ENCODE data around the gene ANKRD6. TPM values are rescaled to one million over a fixed set of nuclear protein-coding genes. Genes with fewer than 3 reads are reported as not detected.

The ANKRD6 gene
- polyA plus RNA-seq, 1 donor: 9.8 TPM

GRCh38 chr6:89528866-89529265 is 95.9 kb downstream of the ANKRD6 start:
- Histone ChIP-seq H3K9me3 (ENCODE audit: control insufficient read depth, low read depth, low read length) (no peaks in the 10 kb centered on the region), H3K4me3 (ENCODE audit: low read length) (no peak overlapping the region), H3K36me3 (ENCODE audit: control insufficient read depth, insufficient read depth, low read length) (no peaks in the 10 kb centered on the region), H3K4me1 (ENCODE audit: control insufficient read depth, insufficient read depth, low read length) (no peaks in the 10 kb centered on the region), H3K27ac (ENCODE audit: low read length) (no peak overlapping the region), H3K27me3 (ENCODE audit: control insufficient read depth, insufficient read depth, low read length) (no peaks in the 10 kb centered on the region)
- DNase-seq: no peak

GRCh38 chr6:89530982-89531381 is 98.0 kb downstream of the ANKRD6 start:
- no peaks in the 10 kb centered on the region for H3K36me3 ChIP-seq (ENCODE audit: control insufficient read depth, insufficient read depth, low read length)
- H3K4me3 ChIP-seq (ENCODE audit: low read length): no peak overlapping the region
- no peaks in the 10 kb centered on the region for H3K9me3 ChIP-seq (ENCODE audit: control insufficient read depth, low read depth, low read length)
- no peak overlapping the region for H3K27ac ChIP-seq (ENCODE audit: low read length)
- no peaks in the 10 kb centered on the region for H3K4me1 ChIP-seq (ENCODE audit: control insufficient read depth, insufficient read depth, low read length)
- DNase-seq: no peak
- H3K27me3 ChIP-seq (ENCODE audit: control insufficient read depth, insufficient read depth, low read length): no peaks in the 10 kb centered on the region
- WGBS (ENCODE audit: insufficient coverage, low lambda C conversion rate): 82% methylated on average over 3 of the region's 11 CpGs

GRCh38 chr6:89536231-89536630 is 103.3 kb downstream of the ANKRD6 start:
- Histone ChIP-seq H3K4me3 (ENCODE audit: low read length) (no peak overlapping the region), H3K36me3 (ENCODE audit: control insufficient read depth, insufficient read depth, low read length) (no peaks in the 10 kb centered on the region), H3K27ac (ENCODE audit: low read length) (no peak overlapping the region), H3K4me1 (ENCODE audit: control insufficient read depth, insufficient read depth, low read length) (no peaks in the 10 kb centered on the region), H3K27me3 (ENCODE audit: control insufficient read depth, insufficient read depth, low read length) (no peaks in the 10 kb centered on the region), H3K9me3 (ENCODE audit: control insufficient read depth, low read depth, low read length) (no peaks in the 10 kb centered on the region)
- no peak for DNase-seq
- WGBS (ENCODE audit: insufficient coverage, low lambda C conversion rate): no CpG with 5 or more reads among the region's 5 CpGs

GRCh38 chr6:89539779-89540178 is 106.8 kb downstream of the ANKRD6 start:
- no peaks in the 10 kb centered on the region for H3K9me3 ChIP-seq (ENCODE audit: control insufficient read depth, low read depth, low read length)
- H3K27me3 ChIP-seq (ENCODE audit: control insufficient read depth, insufficient read depth, low read length): no peaks in the 10 kb centered on the region
- H3K27ac ChIP-seq (ENCODE audit: low read length): no peak overlapping the region
- DNase-seq: no peak
- no peaks in the 10 kb centered on the region for H3K4me1 ChIP-seq (ENCODE audit: control insufficient read depth, insufficient read depth, low read length)
- no peak overlapping the region for H3K4me3 ChIP-seq (ENCODE audit: low read length)
- no peaks in the 10 kb centered on the region for H3K36me3 ChIP-seq (ENCODE audit: control insufficient read depth, insufficient read depth, low read length)
- 100% methylated on average over 1 of the region's 2 CpGs for WGBS (ENCODE audit: insufficient coverage, low lambda C conversion rate)

- Histone ChIP-seq H3K36me3 (ENCODE audit: control insufficient read depth, insufficient read depth, low read length) (no peaks in the 10 kb centered on the region), H3K4me3 (ENCODE audit: low read length) (no peak overlapping the region), H3K9me3 (ENCODE audit: control insufficient read depth, low read depth, low read length) (no peaks in the 10 kb centered on the region), H3K4me1 (ENCODE audit: control insufficient read depth, insufficient read depth, low read length) (no peaks in the 10 kb centered on the region), H3K27ac (ENCODE audit: low read length) (no peak overlapping the region), H3K27me3 (ENCODE audit: control insufficient read depth, insufficient read depth, low read length) (no peaks in the 10 kb centered on the region)
- no CpG with 5 or more reads among the region's 12 CpGs for WGBS (ENCODE audit: insufficient coverage, low lambda C conversion rate)
- no peak for DNase-seq
Observed at GRCh38 chr6:89542081-89542857, 109.3 kb downstream of the ANKRD6 start.

GRCh38 chr6:89542866-89543265 is 109.9 kb downstream of the ANKRD6 start:
- H3K27me3 ChIP-seq (ENCODE audit: control insufficient read depth, insufficient read depth, low read length): no peaks in the 10 kb centered on the region
- H3K4me3 ChIP-seq (ENCODE audit: low read length): no peak overlapping the region
- no peaks in the 10 kb centered on the region for H3K9me3 ChIP-seq (ENCODE audit: control insufficient read depth, low read depth, low read length)
- no peak for DNase-seq
- H3K4me1 ChIP-seq (ENCODE audit: control insufficient read depth, insufficient read depth, low read length): no peaks in the 10 kb centered on the region
- no peak overlapping the region for H3K27ac ChIP-seq (ENCODE audit: low read length)
- no CpG with 5 or more reads among the region's 3 CpGs for WGBS (ENCODE audit: insufficient coverage, low lambda C conversion rate)
- no peaks in the 10 kb centered on the region for H3K36me3 ChIP-seq (ENCODE audit: control insufficient read depth, insufficient read depth, low read length)

- no peak overlapping the region for H3K27ac ChIP-seq (ENCODE audit: low read length)
- H3K9me3 ChIP-seq (ENCODE audit: control insufficient read depth, low read depth, low read length): no peaks in the 10 kb centered on the region
- no peak for DNase-seq
Observed at GRCh38 chr6:89547281-89547680, 114.3 kb downstream of the ANKRD6 start.

GRCh38 chr6:89553431-89553830 is 120.5 kb downstream of the ANKRD6 start:
- H3K36me3 ChIP-seq (ENCODE audit: control insufficient read depth, insufficient read depth, low read length): no peaks in the 10 kb centered on the region
- no peak for DNase-seq
- no peak overlapping the region for H3K4me3 ChIP-seq (ENCODE audit: low read length)
- no peaks in the 10 kb centered on the region for H3K27me3 ChIP-seq (ENCODE audit: control insufficient read depth, insufficient read depth, low read length)
- H3K9me3 ChIP-seq (ENCODE audit: control insufficient read depth, low read depth, low read length): no peaks in the 10 kb centered on the region
- H3K4me1 ChIP-seq (ENCODE audit: control insufficient read depth, insufficient read depth, low read length): no peaks in the 10 kb centered on the region
- no CpG with 5 or more reads among the region's 5 CpGs for WGBS (ENCODE audit: insufficient coverage, low lambda C conversion rate)
- no peak overlapping the region for H3K27ac ChIP-seq (ENCODE audit: low read length)

More at GRCh38 chr6:89547281-89547680, 114.3 kb downstream of the ANKRD6 start:
- Histone ChIP-seq H3K36me3 (ENCODE audit: control insufficient read depth, insufficient read depth, low read length) (no peaks in the 10 kb centered on the region), H3K4me3 (ENCODE audit: low read length) (no peak overlapping the region), H3K27me3 (ENCODE audit: control insufficient read depth, insufficient read depth, low read length) (no peaks in the 10 kb centered on the region), H3K4me1 (ENCODE audit: control insufficient read depth, insufficient read depth, low read length) (no peaks in the 10 kb centered on the region)
- no CpG with 5 or more reads among the region's 5 CpGs for WGBS (ENCODE audit: insufficient coverage, low lambda C conversion rate)

GRCh38 chr6:89554106-89554505 is 121.2 kb downstream of the ANKRD6 start:
- no peaks in the 10 kb centered on the region for H3K4me1 ChIP-seq (ENCODE audit: control insufficient read depth, insufficient read depth, low read length)
- H3K36me3 ChIP-seq (ENCODE audit: control insufficient read depth, insufficient read depth, low read length): no peaks in the 10 kb centered on the region
- H3K9me3 ChIP-seq (ENCODE audit: control insufficient read depth, low read depth, low read length): no peaks in the 10 kb centered on the region
- H3K27ac ChIP-seq (ENCODE audit: low read length): no peak overlapping the region
- H3K4me3 ChIP-seq (ENCODE audit: low read length): no peak overlapping the region
- no peaks in the 10 kb centered on the region for H3K27me3 ChIP-seq (ENCODE audit: control insufficient read depth, insufficient read depth, low read length)
- DNase-seq: no peak
- WGBS (ENCODE audit: insufficient coverage, low lambda C conversion rate): no CpG with 5 or more reads among the region's 5 CpGs

GRCh38 chr6:89555031-89555430 is 122.1 kb downstream of the ANKRD6 start:
- H3K4me1 ChIP-seq (ENCODE audit: control insufficient read depth, insufficient read depth, low read length): no peaks in the 10 kb centered on the region
- no CpG with 5 or more reads among the region's 4 CpGs for WGBS (ENCODE audit: insufficient coverage, low lambda C conversion rate)
- no peak overlapping the region for H3K27ac ChIP-seq (ENCODE audit: low read length)
- H3K36me3 ChIP-seq (ENCODE audit: control insufficient read depth, insufficient read depth, low read length): no peaks in the 10 kb centered on the region
- DNase-seq: no peak
- H3K9me3 ChIP-seq (ENCODE audit: control insufficient read depth, low read depth, low read length): no peaks in the 10 kb centered on the region
- no peaks in the 10 kb centered on the region for H3K27me3 ChIP-seq (ENCODE audit: control insufficient read depth, insufficient read depth, low read length)
- H3K4me3 ChIP-seq (ENCODE audit: low read length): no peak overlapping the region

- H3K9me3 ChIP-seq (ENCODE audit: control insufficient read depth, low read depth, low read length): no peaks in the 10 kb centered on the region
- no peak overlapping the region for H3K4me3 ChIP-seq (ENCODE audit: low read length)
- H3K4me1 ChIP-seq (ENCODE audit: control insufficient read depth, insufficient read depth, low read length): no peaks in the 10 kb centered on the region
- DNase-seq: no peak
- WGBS (ENCODE audit: insufficient coverage, low lambda C conversion rate): no CpG with 5 or more reads among the region's 3 CpGs
- H3K36me3 ChIP-seq (ENCODE audit: control insufficient read depth, insufficient read depth, low read length): no peaks in the 10 kb centered on the region
- H3K27ac ChIP-seq (ENCODE audit: low read length): no peak overlapping the region
- H3K27me3 ChIP-seq (ENCODE audit: control insufficient read depth, insufficient read depth, low read length): no peaks in the 10 kb centered on the region
Observed at GRCh38 chr6:89555806-89556205, 122.9 kb downstream of the ANKRD6 start.
